PC-3 (cell line): ENCODE measurements around the gene TMED8. TPM values are rescaled to one million over a fixed set of nuclear protein-coding genes. Genes with fewer than 3 reads are reported as not detected.

Source experiments
- ATAC-seq: fragments of 200-7000 bp; cut with Tn5 transposase; 2 replicates; pipeline ENCODE4 v1.9.1; 2020; ENCODE audit warnings: mild to moderate bottlenecking, moderate library complexity
- BruUV-seq: library from RNA; stranded (reverse); fragments of 400-500 nt; replicated peaks from 2 replicates; lab custom pipeline; 2021; lab: Mats Ljungman, UMichigan
- CTCF ChIA-PET: fragments of 300-600 bp; sonication (Branson Sonifier 250); formaldehyde crosslinking; loops from one replicate; lab custom pipeline; 2022; ENCODE audit warnings: antibody characterized with exemption; lab: Charles Lee
- POLR2A ChIA-PET: fragments of 300-600 bp; sonication (Branson Sonifier 250); formaldehyde crosslinking; loops from one replicate; lab custom pipeline; 2022; ENCODE audit warnings: antibody characterized with exemption; ENCODE audit not compliant: unreplicated experiment; lab: Charles Lee
- DNase-seq: peaks from one replicate; pipeline ENCODE4 v3.0.0-alpha.2; 2015
- H2AFZ ChIP-seq: fragments of 300-600 bp; sonication (generic); 2 replicates; pipeline ENCODE4 v1.6.0; 2016; ENCODE audit warnings: antibody characterized with exemption, low read length
- H3F3A ChIP-seq: fragments of 300-600 bp; sonication (generic); one replicate; pipeline ENCODE4 v1.6.0; 2017; ENCODE audit warnings: antibody characterized with exemption, low read length, control low read depth, mild to moderate bottlenecking; ENCODE audit not compliant: unreplicated experiment
- H3K27ac ChIP-seq: fragments of 300-600 bp; sonication (generic); 2 replicates; pipeline ENCODE4 v1.5.1; 2016; ENCODE audit warnings: mild to moderate bottlenecking, low read length
- H3K27me3 ChIP-seq: fragments of 300-600 bp; sonication (generic); 2 replicates; pipeline ENCODE4 v1.6.1; 2016; ENCODE audit warnings: low read length, mixed read lengths
- H3K36me3 ChIP-seq: fragments of 300-600 bp; sonication (generic); 2 replicates; pipeline ENCODE4 v1.6.1; 2016; ENCODE audit warnings: low read depth, mixed run types, low read length, mixed read lengths
- H3K4me1 ChIP-seq: fragments of 300-600 bp; sonication (generic); 2 replicates; pipeline ENCODE4 v1.5.1; 2016; ENCODE audit warnings: low read length; ENCODE audit not compliant: insufficient read depth
- H3K4me2 ChIP-seq: fragments of 300-600 bp; sonication (generic); 2 replicates; pipeline ENCODE4 v1.6.0; 2016; ENCODE audit warnings: low read length
- H3K4me3 ChIP-seq: fragments of 300-600 bp; sonication (generic); 2 replicates; pipeline ENCODE4 v1.5.1; 2016; ENCODE audit warnings: mild to moderate bottlenecking, low read length, mixed read lengths
- H3K79me2 ChIP-seq: fragments of 300-600 bp; sonication (generic); 2 replicates; pipeline ENCODE4 v1.6.1; 2017; ENCODE audit warnings: low read length, mixed read lengths
- H3K9ac ChIP-seq: fragments of 300-600 bp; sonication (generic); 2 replicates; pipeline ENCODE4 v1.6.0; 2016; ENCODE audit warnings: mild to moderate bottlenecking, low read length
- H3K9me2 ChIP-seq: fragments of 300-600 bp; sonication (generic); replicated peaks from 2 replicates; pipeline ENCODE4 v1.6.1; 2016; ENCODE audit warnings: mixed run types, low read length, mixed read lengths
- H3K9me3 ChIP-seq: fragments of 300-600 bp; sonication (generic); 2 replicates; pipeline ENCODE4 v1.6.1; 2016; ENCODE audit warnings: low read length, mixed read lengths
- H4K20me1 ChIP-seq: fragments of 300-600 bp; sonication (generic); 2 replicates; pipeline ENCODE4 v1.6.1; 2016; ENCODE audit warnings: low read length, mixed read lengths
- CTCF ChIP-seq: fragments of 300-600 bp; sonication (generic); conservative IDR thresholded peaks from 2 replicates; pipeline ENCODE4 v1.5.1; 2017; ENCODE audit warnings: antibody characterized with exemption, low read depth, mild to moderate bottlenecking, low read length
- EZH2 ChIP-seq: fragments of 300-600 bp; sonication (generic); IDR thresholded peaks from one replicate; pipeline ENCODE4 v1.6.1; 2017; ENCODE audit warnings: antibody characterized with exemption, mild to moderate bottlenecking, low read length; ENCODE audit not compliant: unreplicated experiment
- EZH2phosphoT487 ChIP-seq: fragments of 300-600 bp; sonication (generic); IDR thresholded peaks from 2 replicates; pipeline ENCODE4 v1.6.1; 2018; ENCODE audit warnings: mild to moderate bottlenecking, antibody characterized with exemption, low read length, borderline replicate concordance
- intact Hi-C: fragments of 100-400 bp; cut with micrococcal nuclease; formaldehyde crosslinking; loops from 2 replicates; pipeline ENCODE4 v1.9.0; 2023
- total RNA-seq: library from RNA; depleted of rRNA; stranded (reverse); fragments of >200 nt; gene quantifications from 2 replicates; pipeline ENCODE4 v1.2.3, GENCODE V29; 2014

TMED8 gene
- total RNA-seq, 1 experiment from 2014 or later: 16.8 TPM

- Histone ChIP-seq H3K27me3 (no peaks in the 10 kb centered on the region), H3K4me3 (no peak overlapping the region), H3K9ac (no peak overlapping the region), H3K9me2 (no peaks in the 10 kb centered on the region), H4K20me1 (no peaks in the 10 kb centered on the region), H3K4me1 (peaks cover 4% of the 10 kb centered on the region; the same call in 1 of the 2 replicates), H3K4me2 (no peak overlapping the region), H3K79me2 (no peaks in the 10 kb centered on the region), H2AFZ (no peak overlapping the region), H3K36me3 (peaks cover 49% of the 10 kb centered on the region), H3K27ac (no peak overlapping the region), H3K9me3 (no peaks in the 10 kb centered on the region), H3F3A (no peaks in the 10 kb centered on the region)
- DNase-seq (no peak), ATAC-seq (no peak)
- ChIA-PET POLR2A (no interaction called here), CTCF (no interaction called here)
- no TSS peak for BruUV-seq
- intact Hi-C loops: no loop called here
- TF ChIP-seq EZH2phosphoT487 (no peak), EZH2 (no peak), CTCF (no peak)
Observed at GRCh38 chr14:77424862-77425261, 48.0 kb upstream of the TMED8 start.

- Histone ChIP-seq H3K36me3 (peaks cover 36% of the 10 kb centered on the region), H3K9me3 (no peaks in the 10 kb centered on the region), H3F3A (no peaks in the 10 kb centered on the region), H3K9me2 (no peaks in the 10 kb centered on the region), H3K4me2 (no peak within 1 kb of the TSS), H3K79me2 (no peaks in the 10 kb centered on the region), H3K27ac (no peak within 1 kb of the TSS), H3K4me1 (peaks cover 4% of the 10 kb centered on the region; the same call in 1 of the 2 replicates), H4K20me1 (no peaks in the 10 kb centered on the region), H3K9ac (no peak within 1 kb of the TSS), H3K4me3 (no peak within 1 kb of the TSS), H3K27me3 (no peaks in the 10 kb centered on the region), H2AFZ (no peak within 1 kb of the TSS)
- no peak for ATAC-seq
- no peak for TF ChIP-seq EZH2phosphoT487
- no peak for TF ChIP-seq EZH2
- TF ChIP-seq CTCF: no peak
- DNase-seq: no peak
- POLR2A ChIA-PET: no interaction called here
- intact Hi-C loops: no loop called here
- BruUV-seq: no TSS peak
- CTCF ChIA-PET: no interaction called here
Observed at GRCh38 chr14:77423423-77423822, 46.5 kb upstream of the TMED8 start, which contains the start of gene NOXRED1. Gene NOXRED1, minus strand, starts transcription at chr14:77423523. Its CDS starts 634 bp downstream, at chr14:77422889.

GRCh38 chr14:77421201-77421600 is 44.3 kb upstream of the TMED8 start:
- ChIA-PET CTCF (no interaction called here), POLR2A (no interaction called here)
- Histone ChIP-seq H3K9ac (no peak overlapping the region), H3K79me2 (no peaks in the 10 kb centered on the region), H3K27ac (no peak overlapping the region), H4K20me1 (no peaks in the 10 kb centered on the region), H3K9me2 (no peaks in the 10 kb centered on the region), H3F3A (no peaks in the 10 kb centered on the region), H3K27me3 (no peaks in the 10 kb centered on the region), H3K9me3 (no peaks in the 10 kb centered on the region), H3K36me3 (peaks cover 17% of the 10 kb centered on the region), H2AFZ (no peak overlapping the region), H3K4me3 (no peak overlapping the region), H3K4me2 (no peak overlapping the region), H3K4me1 (peaks cover 4% of the 10 kb centered on the region; the same call in 1 of the 2 replicates)
- intact Hi-C loops: no loop called here
- no TSS peak for BruUV-seq
- ATAC-seq (no peak), DNase-seq (peak; percentile 47)
- TF ChIP-seq CTCF (no peak), EZH2phosphoT487 (no peak), EZH2 (no peak)
